T-helper 2 cell (primary cell): ENCODE results near the gene WWC1.
"Not testable (repeated sequence)": the region's sequence is repeated elsewhere in the genome, so short reads cannot be mapped to it uniquely, and the experiment has no call there.

Experiments used
- DNase-seq, 5 experiments: peaks; one replicate each; pipeline versions ENCODE4 v3.0.0 to v3.0.0-alpha.2; 2012 to 2022

WWC1 gene

GRCh38 chr5:168310541-168310940 lies 19.1 kb downstream of the WWC1 start:
- not testable (repeated sequence) for DNase-seq

- DNase-seq, result no peak
Observed at GRCh38 chr5:168311061-168311566, 19.7 kb downstream of the WWC1 start.

GRCh38 chr5:168312606-168313295 lies 21.3 kb downstream of the WWC1 start:
- DNase-seq, result no peak

- no peak for DNase-seq
Observed at GRCh38 chr5:168313596-168314204, 22.3 kb downstream of the WWC1 start.

GRCh38 chr5:168314735-168315411 lies 23.4 kb downstream of the WWC1 start:
- no peak for DNase-seq

- no peak for DNase-seq
Observed at GRCh38 chr5:168315416-168316138, 24.1 kb downstream of the WWC1 start.

- no peak for DNase-seq
Observed at GRCh38 chr5:168316139-168316578, 24.7 kb downstream of the WWC1 start.

- DNase-seq, result no peak
Observed at GRCh38 chr5:168317096-168317520, 25.7 kb downstream of the WWC1 start.

- no peak for DNase-seq
Observed at GRCh38 chr5:168317521-168318147, 26.2 kb downstream of the WWC1 start.

GRCh38 chr5:168318240-168318639 lies 26.8 kb downstream of the WWC1 start:
- no peak for DNase-seq

GRCh38 chr5:168319774-168320173 lies 28.3 kb downstream of the WWC1 start:
- no peak for DNase-seq

GRCh38 chr5:168320805-168321204 lies 29.4 kb downstream of the WWC1 start:
- DNase-seq, result no peak

- DNase-seq, result no peak
Observed at GRCh38 chr5:168324859-168325630, 33.6 kb downstream of the WWC1 start.

- DNase-seq, result no peak
Observed at GRCh38 chr5:168327019-168327421, 35.6 kb downstream of the WWC1 start.

- no peak for DNase-seq
Observed at GRCh38 chr5:168327451-168327850, 36.0 kb downstream of the WWC1 start.

GRCh38 chr5:168327994-168328393 lies 36.5 kb downstream of the WWC1 start:
- DNase-seq, result no peak

GRCh38 chr5:168328814-168329213 lies 37.4 kb downstream of the WWC1 start:
- no peak for DNase-seq

- DNase-seq, result no peak
Observed at GRCh38 chr5:168329302-168329701, 37.9 kb downstream of the WWC1 start.

GRCh38 chr5:168332042-168332441 lies 40.6 kb downstream of the WWC1 start:
- no peak for DNase-seq

- DNase-seq, result no peak
Observed at GRCh38 chr5:168334280-168334679, 42.8 kb downstream of the WWC1 start.

GRCh38 chr5:168334695-168335094 lies 43.2 kb downstream of the WWC1 start:
- DNase-seq, result no peak

- no peak for DNase-seq
Observed at GRCh38 chr5:168337361-168337760, 45.9 kb downstream of the WWC1 start.
